C4-2B (cell line): ENCODE measurements around the gene FFAR3.

Source experiments
- ZFX ChIP-seq: fragments of 450-650 bp; IDR thresholded peaks from 2 replicates; pipeline ENCODE4 v1.6.1; 2017
- TF ChIP-seq, protein P1 (sequence below): fragments of 450-650 bp; conservative IDR thresholded peaks from 2 replicates; pipeline ENCODE4 v1.5.1; 2017; ENCODE audit warnings: mild to moderate bottlenecking

GRCh38 chr19:35409191-35409590 lies 50.9 kb downstream of the FFAR3 start:
- TF ChIP-seq, protein P1, sequence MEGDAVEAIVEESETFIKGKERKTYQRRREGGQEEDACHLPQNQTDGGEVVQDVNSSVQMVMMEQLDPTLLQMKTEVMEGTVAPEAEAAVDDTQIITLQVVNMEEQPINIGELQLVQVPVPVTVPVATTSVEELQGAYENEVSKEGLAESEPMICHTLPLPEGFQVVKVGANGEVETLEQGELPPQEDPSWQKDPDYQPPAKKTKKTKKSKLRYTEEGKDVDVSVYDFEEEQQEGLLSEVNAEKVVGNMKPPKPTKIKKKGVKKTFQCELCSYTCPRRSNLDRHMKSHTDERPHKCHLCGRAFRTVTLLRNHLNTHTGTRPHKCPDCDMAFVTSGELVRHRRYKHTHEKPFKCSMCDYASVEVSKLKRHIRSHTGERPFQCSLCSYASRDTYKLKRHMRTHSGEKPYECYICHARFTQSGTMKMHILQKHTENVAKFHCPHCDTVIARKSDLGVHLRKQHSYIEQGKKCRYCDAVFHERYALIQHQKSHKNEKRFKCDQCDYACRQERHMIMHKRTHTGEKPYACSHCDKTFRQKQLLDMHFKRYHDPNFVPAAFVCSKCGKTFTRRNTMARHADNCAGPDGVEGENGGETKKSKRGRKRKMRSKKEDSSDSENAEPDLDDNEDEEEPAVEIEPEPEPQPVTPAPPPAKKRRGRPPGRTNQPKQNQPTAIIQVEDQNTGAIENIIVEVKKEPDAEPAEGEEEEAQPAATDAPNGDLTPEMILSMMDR = no peak
- TF ChIP-seq ZFX = no peak
